Spleen (tissue), 13 donors: ENCODE data around the gene PVALEF. TPM values are rescaled to one million over a fixed set of nuclear protein-coding genes. Genes with fewer than 3 reads are reported as not detected.

Source experiments
- DNase-seq: peaks from one replicate; pipeline ENCODE4 v3.0.0-alpha.2; 2020
- H3K27ac ChIP-seq, 8 donors: fragments of 200-600 bp; sonication (generic) in 7 of 8; 1 replicate in 4 of 8; 2 replicates in 4 of 8; pipeline versions ENCODE4 v1.5.0 to v1.8.0; 2016 to 2021; ENCODE audit warnings: inconsistent platforms in 4 of 8, mild to moderate bottlenecking in 4 of 8, moderate library complexity in 1 of 8
- H3K27me3 ChIP-seq, 7 donors: fragments of 200-600 bp; sonication (generic) in 6 of 7; replicated peaks in 1 of 7; 1 replicate in 4 of 7; 2 replicates in 3 of 7; pipeline versions ENCODE4 v1.5.0 to v1.8.0; 2016 to 2021; ENCODE audit warnings: inconsistent platforms in 3 of 7, mild to moderate bottlenecking in 1 of 7
- H3K36me3 ChIP-seq, 6 donors: fragments of 200-600 bp; sonication (generic) in 5 of 6; 1 replicate in 4 of 6; 2 replicates in 2 of 6; pipeline versions ENCODE4 v1.5.0 to v1.8.0; 2016 to 2021; ENCODE audit warnings: inconsistent platforms in 2 of 6
- H3K4me1 ChIP-seq, 6 donors: fragments of 200-600 bp; sonication (generic) in 5 of 6; 1 replicate in 3 of 6; 2 replicates in 3 of 6; pipeline versions ENCODE4 v1.5.0 to v1.8.0; 2016 to 2021; ENCODE audit warnings: inconsistent platforms in 3 of 6
- H3K4me3 ChIP-seq, 8 donors: fragments of 200-600 bp; sonication (generic) in 7 of 8; 1 replicate in 4 of 8; 2 replicates in 4 of 8; pipeline versions ENCODE4 v1.5.0 to v1.8.0; 2016 to 2021; ENCODE audit warnings: inconsistent platforms in 4 of 8, mild to moderate bottlenecking in 4 of 8, moderate library complexity in 2 of 8
- H3K9me3 ChIP-seq, 8 donors: fragments of 200-600 bp; sonication (generic) in 7 of 8; 1 replicate in 4 of 8; 2 replicates in 4 of 8; pipeline versions ENCODE4 v1.5.0 to v1.8.0; 2016 to 2021; ENCODE audit warnings: inconsistent platforms in 4 of 8
- CTCF ChIP-seq, 11 experiments: fragments of 200-600 bp in 7 of 11; fragments of 450-650 bp in 4 of 11; sonication (generic) in 4 of 11; IDR thresholded peaks in 8 of 11; conservative IDR thresholded peaks in 3 of 11; 1 replicate in 7 of 11; 2 replicates in 4 of 11; pipeline versions ENCODE4 v1.4.0 to v1.8.0; 2016 to 2021; ENCODE audit warnings: antibody characterized with exemption in 11 of 11, inconsistent platforms in 4 of 11, mild to moderate bottlenecking in 1 of 11
- POLR2A ChIP-seq, 3 donors: fragments of 450-650 bp; IDR thresholded peaks; one replicate each; pipeline ENCODE4 v1.5.1; 2017; ENCODE audit warnings: antibody characterized with exemption in 3 of 3, mild to moderate bottlenecking in 1 of 3
- POLR2AphosphoS5 ChIP-seq, 3 donors: sonication (generic); formaldehyde crosslinking; IDR thresholded peaks; one replicate each; pipeline ENCODE4 v1.5.1; 2017; ENCODE audit warnings: antibody characterized with exemption in 3 of 3
- WGBS, 5 donors: extraction: QIAGEN DNeasy Blood & Tissue Kit in 3 of 5; methylation state at CpG; one replicate each; pipeline versions ENCODE4 v1.1.5 to v1.1.7; 2013 to 2018; 5-methylcytosine and 5-hydroxymethylcytosine counted together
- intact Hi-C: fragments of 100-400 bp; cut with DNase I; formaldehyde crosslinking; loops from one replicate; pipeline ENCODE4 v1.15.0; 2023; ENCODE audit warnings: low total_unique reads
- long read RNA-seq, 2 donors: transcript quantifications; one replicate each; lab custom pipeline, GENCODE V29; 2026
- polyA plus RNA-seq, 3 donors: library from polyadenylated mRNA; stranded (reverse); fragments of 200-250 nt; gene quantifications; one replicate each; pipeline ENCODE4 v1.2.1, GENCODE V29; 2013
- total RNA-seq, 7 donors: library from RNA; depleted of rRNA in 3 of 7; stranded (reverse); fragments of >200 nt in 3 of 7; fragmentation: NEBNext Ultra II Directional in 4 of 7; extraction: Animal tissue kit (Norgen Biotek cat#: 25700) in 4 of 7; gene quantifications; one replicate each; pipeline versions ENCODE4 v1.1.0 to v1.2.1, GENCODE V29; 2016 to 2021
- donor health status: healthy with polysubstance abuse.
- donor health status: DM: no; HTN: no; CAD: no; lungs with moderate emphysema.
- donor health status: DM: no; HTN: no; CAD: no.
- donor health status: Bipolar disorder and iron deficiency.
- donor health status: healthy.
- donor health status: DM: no; HTN: no; CAD: no.
- donor health status: DM: yes; HTN: yes; CAD: no.

PVALEF gene
- total RNA-seq = not detected
- polyA plus RNA-seq = not detected
- long read RNA-seq, donor 1 = 0 reads
- long read RNA-seq, donor 2 = 0 reads

GRCh38 chr17:81165246-81166032 lies at the start of gene PVALEF:
PVALEF (plus strand) TSS chr17:81165507; CDS start chr17:81181227, 15,720 bp downstream.
- TF ChIP-seq POLR2A (IDR thresholded peaks at IDR 0.05) = no peak
- no peak for TF ChIP-seq CTCF (IDR thresholded peaks at IDR 0.05 in 8 of 11, conservative IDR thresholded peaks at IDR 0.05 in 3 of 11)
- no peak for TF ChIP-seq POLR2AphosphoS5 (IDR thresholded peaks at IDR 0.05)
- 34 to 92% (median 37%) methylated on average over 8 to 46 of the region's 46 CpGs for WGBS, 5 donors
- Histone ChIP-seq H3K27ac (no peak within 1 kb of the TSS), H3K4me3 (peak within 1 kb of the TSS in 7 of 8 donors; percentile 11 to 62 (median 24)), H3K9me3 (no peaks in the 10 kb centered on the region), H3K4me1 (peaks cover 9 to 39% (median 23%) of the 10 kb centered on the region in 6 donors), H3K27me3 (peaks cover 0 to 70% (median 23%) of the 10 kb centered on the region in 7 donors), H3K36me3 (no peaks in the 10 kb centered on the region)
- intact Hi-C loops = no loop called here
- DNase-seq = peak; percentile 72

- Histone ChIP-seq H3K36me3 (peaks cover 0 to 67% (median 3%) of the 10 kb centered on the region in 6 donors), H3K27ac (peak overlapping the region in 1 of 8 donors; percentile 74), H3K4me3 (no peak overlapping the region), H3K9me3 (no peaks in the 10 kb centered on the region), H3K27me3 (no peaks in the 10 kb centered on the region), H3K4me1 (peaks cover 0 to 62% (median 33%) of the 10 kb centered on the region in 6 donors)
- WGBS, 5 donors = 81 to 90% (median 87%) methylated on average over 12 to 22 of the region's 22 CpGs
- TF ChIP-seq POLR2A (IDR thresholded peaks at IDR 0.05) (no peak), POLR2AphosphoS5 (IDR thresholded peaks at IDR 0.05) (no peak), CTCF (IDR thresholded peaks at IDR 0.05 in 8 of 11, conservative IDR thresholded peaks at IDR 0.05 in 3 of 11) (no peak)
- intact Hi-C loops = no loop called here
- no peak for DNase-seq
These were observed 49.4 kb upstream of the PVALEF start for GRCh38 chr17:81115749-81116464.

GRCh38 chr17:81116704-81117103 lies 48.6 kb upstream of the PVALEF start:
- Histone ChIP-seq H3K9me3 (no peaks in the 10 kb centered on the region), H3K36me3 (peaks cover 0 to 75% (median 4%) of the 10 kb centered on the region in 6 donors), H3K4me1 (peaks cover 0 to 54% (median 28%) of the 10 kb centered on the region in 6 donors), H3K27ac (peak overlapping the region in 5 of 8 donors; percentile 46 to 76 (median 73)), H3K4me3 (no peak overlapping the region), H3K27me3 (no peaks in the 10 kb centered on the region)
- TF ChIP-seq POLR2AphosphoS5 (IDR thresholded peaks at IDR 0.05) = no peak
- no peak for TF ChIP-seq CTCF (IDR thresholded peaks at IDR 0.05 in 8 of 11, conservative IDR thresholded peaks at IDR 0.05 in 3 of 11)
- no peak for TF ChIP-seq POLR2A (IDR thresholded peaks at IDR 0.05)
- intact Hi-C loops = no loop called here
- DNase-seq = no peak
- WGBS, 5 donors = 72 to 89% (median 76%) methylated on average over 5 to 8 of the region's 8 CpGs
